GM12878 (cell line): Measurements from ENCODE around the gene CYTH2. TPM values are rescaled to one million over a fixed set of nuclear protein-coding genes. Genes with fewer than 3 reads are reported as not detected.

Source experiments
- ATAC-seq: fragments of 200-7000 bp; cut with Tn5 transposase; 3 replicates; pipeline ENCODE4 v1.9.1; 2020; ENCODE audit warnings: mild to moderate bottlenecking, moderate library complexity
- BruUV-seq: library from RNA; stranded (reverse); fragments of 400-500 nt; replicated peaks from 2 replicates; lab custom pipeline; 2021; lab: Mats Ljungman, UMichigan
- CTCF ChIA-PET: fragments of 300-600 bp; sonication (Branson Sonifier 250); formaldehyde crosslinking; extraction: SDS; loops from one replicate; lab custom pipeline; 2021; ENCODE audit warnings: inconsistent platforms; lab: Yijun Ruan, JAX
- POLR2A ChIA-PET: fragments of 350-600 bp; formaldehyde crosslinking; extraction: SDS; loops from one replicate; lab custom pipeline; 2021; ENCODE audit warnings: inconsistent platforms; lab: Charles Lee
- RAD21 ChIA-PET: fragments of 300-600 bp; sonication (Branson Sonifier 250); formaldehyde crosslinking; loops from one replicate; lab custom pipeline; 2023; ENCODE audit warnings: antibody characterized with exemption; ENCODE audit not compliant: unreplicated experiment; lab: Charles Lee
- SMC1A ChIA-PET: fragments of 300-600 bp; sonication (Branson Sonifier 250); formaldehyde crosslinking; loops from one replicate; lab custom pipeline; 2023; ENCODE audit not compliant: unreplicated experiment, uncharacterized antibody; lab: Charles Lee
- DNase-seq: peaks from one replicate; pipeline ENCODE4 v3.0.0-alpha.2; 2011; ENCODE audit warnings: low read depth, low spot score
- FAIRE-seq: peaks from 3 replicates; lab custom pipeline; 2011; peaks lifted over from hg19 to GRCh38; lab: Jason Lieb, UNC
- H2AFZ ChIP-seq: 2 replicates; pipeline ENCODE4 v1.6.0; 2011; ENCODE audit warnings: low read depth, low read length, control low read depth; ENCODE audit not compliant: control insufficient read depth
- H3K27ac ChIP-seq: 2 replicates; pipeline ENCODE4 v1.5.1; 2011; ENCODE audit warnings: control low read depth; ENCODE audit not compliant: control insufficient read depth, insufficient read depth
- H3K27me3 ChIP-seq, 2 experiments: replicated peaks in 1 of 2; 2 replicates each; pipeline versions ENCODE4 v1.6.0 to v1.6.1; 2011; ENCODE audit warnings: low read length in 1 of 2; ENCODE audit not compliant: control insufficient read depth in 2 of 2, insufficient read depth in 2 of 2
- H3K36me3 ChIP-seq, 2 experiments: 2 replicates each; pipeline ENCODE4 v1.5.1; 2011; ENCODE audit warnings: low read length in 1 of 2; ENCODE audit not compliant: control insufficient read depth in 2 of 2, insufficient read depth in 2 of 2
- H3K4me1 ChIP-seq: 2 replicates; pipeline ENCODE4 v1.6.1; 2011; ENCODE audit warnings: mild to moderate bottlenecking, low read length, moderate library complexity, mixed read lengths; ENCODE audit not compliant: control insufficient read depth, insufficient read depth
- H3K4me2 ChIP-seq: 2 replicates; pipeline ENCODE4 v1.6.0; 2011; ENCODE audit warnings: control low read depth; ENCODE audit not compliant: control insufficient read depth, insufficient read depth
- H3K4me3 ChIP-seq: fragments of 200-600 bp; sonication (generic); 2 replicates; pipeline ENCODE4 v1.5.1; 2016
- H3K79me2 ChIP-seq: 2 replicates; pipeline ENCODE4 v1.6.0; 2011; ENCODE audit warnings: low read length; ENCODE audit not compliant: control insufficient read depth, insufficient read depth
- H3K9ac ChIP-seq: 2 replicates; pipeline ENCODE4 v1.8.0; 2011; ENCODE audit warnings: low read length, control low read depth, mixed read lengths; ENCODE audit not compliant: control insufficient read depth, insufficient read depth
- H3K9me3 ChIP-seq: replicated peaks from 3 replicates; pipeline ENCODE4 v1.5.1; 2011; ENCODE audit warnings: mild to moderate bottlenecking, low read length; ENCODE audit not compliant: control insufficient read depth, insufficient read depth
- H4K20me1 ChIP-seq: 2 replicates; pipeline ENCODE4 v1.6.0; 2011; ENCODE audit not compliant: control insufficient read depth, insufficient read depth
- BACH1 ChIP-seq: fragments of 450-650 bp; IDR thresholded peaks from 2 replicates; pipeline ENCODE4 v1.6.1; 2017; ENCODE audit warnings: mild to moderate bottlenecking, borderline replicate concordance
- BCL11A ChIP-seq: IDR thresholded peaks from 2 replicates; pipeline ENCODE4 v1.6.1; 2011; ENCODE audit warnings: low read depth, low read length
- CBFB ChIP-seq: IDR thresholded peaks from 2 replicates; pipeline ENCODE4 v1.6.1; 2016; ENCODE audit warnings: antibody characterized with exemption, low read depth
- CBX5 ChIP-seq: sonication (generic); IDR thresholded peaks from 2 replicates; pipeline ENCODE4 v1.6.1; 2016; ENCODE audit warnings: low read depth, moderate library complexity, mild to moderate bottlenecking, inconsistent platforms
- CREM ChIP-seq: IDR thresholded peaks from 2 replicates; pipeline ENCODE4 v1.6.1; 2014; ENCODE audit warnings: antibody characterized with exemption, low read depth
- GABPA ChIP-seq: IDR thresholded peaks from 2 replicates; pipeline ENCODE4 v1.6.1; 2014; ENCODE audit warnings: antibody characterized with exemption, low read depth, mild to moderate bottlenecking, inconsistent platforms
- IKZF1 ChIP-seq: fragments of 450-650 bp; conservative IDR thresholded peaks from 2 replicates; pipeline ENCODE4 v1.6.1; 2017; ENCODE audit warnings: antibody characterized with exemption, mild to moderate bottlenecking
- JUNB ChIP-seq: IDR thresholded peaks from 2 replicates; pipeline ENCODE4 v1.6.1; 2016; ENCODE audit warnings: antibody characterized with exemption, mild to moderate bottlenecking
- KLF5 ChIP-seq: fragments of 450-650 bp; IDR thresholded peaks from 2 replicates; pipeline ENCODE4 v1.6.1; 2014; ENCODE audit warnings: mild to moderate bottlenecking; ENCODE audit not compliant: partially characterized antibody
- NBN ChIP-seq: fragments of 450-650 bp; IDR thresholded peaks from 2 replicates; pipeline ENCODE4 v1.6.1; 2016
- NRF1 ChIP-seq: conservative IDR thresholded peaks from 2 replicates; pipeline ENCODE4 v1.6.1; 2011; ENCODE audit warnings: mild to moderate bottlenecking, low read depth, low read length, improper control_type of control experiment
- POU2F2 ChIP-seq: IDR thresholded peaks from 3 replicates; pipeline ENCODE4 v1.6.1; 2011; ENCODE audit warnings: low read depth, mild to moderate bottlenecking, low read length, borderline replicate concordance
- RAD21 ChIP-seq: IDR thresholded peaks from 2 replicates; pipeline ENCODE4 v1.6.1; 2011; ENCODE audit warnings: mild to moderate bottlenecking, low read depth, low read length, moderate library complexity; ENCODE audit not compliant: insufficient read depth
- RCOR1 ChIP-seq: conservative IDR thresholded peaks from 2 replicates; pipeline ENCODE4 v1.6.1; 2012; ENCODE audit warnings: low read depth, low read length, improper control_type of control experiment
- RUNX3 ChIP-seq: IDR thresholded peaks from 2 replicates; pipeline ENCODE4 v1.6.1; 2012; ENCODE audit warnings: low read length, inconsistent platforms
- TAF1 ChIP-seq: IDR thresholded peaks from 2 replicates; pipeline ENCODE4 v1.6.1; 2011; ENCODE audit warnings: mild to moderate bottlenecking, low read depth, low read length, borderline replicate concordance
- TCF12 ChIP-seq: IDR thresholded peaks from 2 replicates; pipeline ENCODE4 v1.6.1; 2011; ENCODE audit warnings: low read depth, mild to moderate bottlenecking, low read length
- YBX1 ChIP-seq: fragments of 450-650 bp; IDR thresholded peaks from 2 replicates; pipeline ENCODE4 v1.6.1; 2016; ENCODE audit warnings: antibody characterized with exemption
- WGBS: methylation state at CpG from one replicate; pipeline ENCODE4 v1.1.6; 2016; ENCODE audit warnings: low lambda C conversion rate; ENCODE audit not compliant: insufficient replicate concordance, insufficient coverage; ENCODE audit errors: missing lambda C conversion rate; 5-methylcytosine and 5-hydroxymethylcytosine counted together
- in situ Hi-C: fragments of 300-500 bp; cut with MboI; formaldehyde crosslinking; loops from 9 replicates; pipeline ENCODE4 v1.14.3; 2018; ENCODE audit warnings: mixed read lengths
- intact Hi-C: fragments of 100-400 bp; cut with micrococcal nuclease; formaldehyde crosslinking; loops from one replicate; pipeline ENCODE4 v1.14.2; 2022; ENCODE audit not compliant: unreplicated experiment
- polyA plus RNA-seq, 11 experiments: library from polyadenylated mRNA; depleted of rRNA in 4 of 11; unstranded in 6 of 11; stranded (reverse) in 5 of 11; fragments of >200 nt; fragmentation: Nextera tagmentation in 4 of 11; fragmentation: Illumina TruSeq in 1 of 11; extraction: Ambion mirVana in 4 of 11; extraction: Trizol in 1 of 11; gene quantifications; 1 replicate in 1 of 11; 2 replicates in 10 of 11; pipeline versions ENCODE4 v1.2.1 to v1.2.3, GENCODE V29; 2011 to 2016; ENCODE audit warnings: inconsistent platforms in 2 of 11, missing spikeins in 2 of 11, low read depth in 1 of 11
- total RNA-seq, 4 experiments: library from RNA; depleted of rRNA in 3 of 4; stranded (reverse); fragments of >200 nt in 3 of 4; fragmentation: Illumina TruSeq in 1 of 4; extraction: Trizol in 1 of 4; gene quantifications; 2 replicates each; pipeline versions ENCODE4 v1.2.1 to v1.2.3, GENCODE V29; 2013 to 2021
- TF ChIP-seq, protein P1 (sequence below): IDR thresholded peaks from 2 replicates; pipeline ENCODE4 v1.6.1; 2011; ENCODE audit warnings: low read depth, low read length, improper control_type of control experiment, borderline replicate concordance
- TF ChIP-seq, protein P2 (sequence below): IDR thresholded peaks from 2 replicates; pipeline ENCODE4 v1.6.1; 2012; ENCODE audit warnings: low read length, inconsistent platforms
- TF ChIP-seq, protein P3 (sequence below): fragments of 150-350 bp; IDR thresholded peaks from 2 replicates; pipeline ENCODE4 v1.6.1; 2014; ENCODE audit warnings: mild to moderate bottlenecking, low read depth, low read length

The CYTH2 gene
- total and polyA plus RNA-seq, 10 of the 15 experiments (the other 5 are each of a cell fraction or from before 2014, with no cell fraction given) = 1.3 to 31.9 (median 22.2) TPM

DNA sequence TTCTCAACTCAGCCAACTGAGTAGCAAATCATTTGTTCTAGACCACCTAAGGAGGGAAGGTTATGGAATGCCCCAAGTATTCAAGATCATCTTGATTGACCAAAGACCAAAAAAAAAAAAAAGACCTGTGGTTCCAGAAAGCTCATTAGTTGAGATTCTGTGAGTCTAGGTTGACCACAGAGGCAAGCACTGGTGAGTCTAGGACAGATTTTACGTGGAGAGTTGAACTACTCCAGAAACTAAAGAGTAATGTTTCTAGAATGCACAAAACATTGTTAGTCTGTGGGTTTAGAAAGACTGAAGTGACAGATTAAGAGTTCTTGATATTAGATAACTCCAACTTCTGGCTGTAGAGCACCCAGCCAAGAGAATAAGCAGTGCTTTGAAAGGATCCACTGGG, 4.0 kb upstream of the CYTH2 start:
- H3K4me3 ChIP-seq = no peak overlapping the region
- H2AFZ ChIP-seq = no peak overlapping the region
- no peak for FAIRE-seq
- intact Hi-C loops = no loop called here
- no peaks in the 10 kb centered on the region for H3K9me3 ChIP-seq
- in situ Hi-C loops = no loop called here
- H3K79me2 ChIP-seq = peaks cover 7% of the 10 kb centered on the region
- DNase-seq = no peak
- BruUV-seq = no TSS peak
- H3K4me1 ChIP-seq = peaks cover 3% of the 10 kb centered on the region; the same call in 1 of the 2 replicates
- ChIA-PET POLR2A (interaction anchor here (0.5 to 1.0 kb wide), 3 partner anchors 107 to 146 kb away, joined by 3 to 4 read pairs (median 4); no protein-coding TSS in a partner anchor), RAD21 (no interaction called here), SMC1A (no interaction called here), CTCF (interaction anchor here (0.6 kb wide), 1 partner anchor 245 kb away, joined by 3 read pairs; no protein-coding TSS in a partner anchor)
- H3K4me2 ChIP-seq = no peak overlapping the region
- ATAC-seq = no peak
- WGBS = 5% methylated on average over 1 of the region's 1 CpG
- no peaks in the 10 kb centered on the region; a peak in 1 of 4 replicates for H3K36me3 ChIP-seq
- H3K27ac ChIP-seq = no peak overlapping the region
- no peaks in the 10 kb centered on the region for H4K20me1 ChIP-seq
- H3K9ac ChIP-seq = no peak overlapping the region
- no peaks in the 10 kb centered on the region for H3K27me3 ChIP-seq
- peak; percentile 81; the same call in 1 of the 2 replicates for TF ChIP-seq BCL11A
- peak; percentile 72 for TF ChIP-seq RUNX3
- no peak for TF ChIP-seq RCOR1
- TF ChIP-seq, protein P1, sequence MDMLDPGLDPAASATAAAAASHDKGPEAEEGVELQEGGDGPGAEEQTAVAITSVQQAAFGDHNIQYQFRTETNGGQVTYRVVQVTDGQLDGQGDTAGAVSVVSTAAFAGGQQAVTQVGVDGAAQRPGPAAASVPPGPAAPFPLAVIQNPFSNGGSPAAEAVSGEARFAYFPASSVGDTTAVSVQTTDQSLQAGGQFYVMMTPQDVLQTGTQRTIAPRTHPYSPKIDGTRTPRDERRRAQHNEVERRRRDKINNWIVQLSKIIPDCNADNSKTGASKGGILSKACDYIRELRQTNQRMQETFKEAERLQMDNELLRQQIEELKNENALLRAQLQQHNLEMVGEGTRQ = no peak
- TF ChIP-seq GABPA = no peak
- no peak for TF ChIP-seq TAF1
- no peak for TF ChIP-seq CBX5
- TF ChIP-seq CBFB = no peak
- no peak for TF ChIP-seq NRF1
- TF ChIP-seq KLF5 = no peak
- TF ChIP-seq, protein P2, sequence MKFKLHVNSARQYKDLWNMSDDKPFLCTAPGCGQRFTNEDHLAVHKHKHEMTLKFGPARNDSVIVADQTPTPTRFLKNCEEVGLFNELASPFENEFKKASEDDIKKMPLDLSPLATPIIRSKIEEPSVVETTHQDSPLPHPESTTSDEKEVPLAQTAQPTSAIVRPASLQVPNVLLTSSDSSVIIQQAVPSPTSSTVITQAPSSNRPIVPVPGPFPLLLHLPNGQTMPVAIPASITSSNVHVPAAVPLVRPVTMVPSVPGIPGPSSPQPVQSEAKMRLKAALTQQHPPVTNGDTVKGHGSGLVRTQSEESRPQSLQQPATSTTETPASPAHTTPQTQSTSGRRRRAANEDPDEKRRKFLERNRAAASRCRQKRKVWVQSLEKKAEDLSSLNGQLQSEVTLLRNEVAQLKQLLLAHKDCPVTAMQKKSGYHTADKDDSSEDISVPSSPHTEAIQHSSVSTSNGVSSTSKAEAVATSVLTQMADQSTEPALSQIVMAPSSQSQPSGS = no peak
- TF ChIP-seq CREM = no peak
- TF ChIP-seq POU2F2 = no peak
- TF ChIP-seq TCF12 = no peak
- no peak for TF ChIP-seq BACH1
- no peak for TF ChIP-seq IKZF1
- TF ChIP-seq RAD21 = no peak
- peak; percentile 35; the same call in 1 of the 2 replicates for TF ChIP-seq JUNB
- TF ChIP-seq NBN = no peak
- no peak for TF ChIP-seq YBX1
- TF ChIP-seq, protein P3, sequence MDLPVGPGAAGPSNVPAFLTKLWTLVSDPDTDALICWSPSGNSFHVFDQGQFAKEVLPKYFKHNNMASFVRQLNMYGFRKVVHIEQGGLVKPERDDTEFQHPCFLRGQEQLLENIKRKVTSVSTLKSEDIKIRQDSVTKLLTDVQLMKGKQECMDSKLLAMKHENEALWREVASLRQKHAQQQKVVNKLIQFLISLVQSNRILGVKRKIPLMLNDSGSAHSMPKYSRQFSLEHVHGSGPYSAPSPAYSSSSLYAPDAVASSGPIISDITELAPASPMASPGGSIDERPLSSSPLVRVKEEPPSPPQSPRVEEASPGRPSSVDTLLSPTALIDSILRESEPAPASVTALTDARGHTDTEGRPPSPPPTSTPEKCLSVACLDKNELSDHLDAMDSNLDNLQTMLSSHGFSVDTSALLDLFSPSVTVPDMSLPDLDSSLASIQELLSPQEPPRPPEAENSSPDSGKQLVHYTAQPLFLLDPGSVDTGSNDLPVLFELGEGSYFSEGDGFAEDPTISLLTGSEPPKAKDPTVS = no peak
